Tibial nerve (tissue), 4 donors: ENCODE results near the gene MED20.

ENCODE experiments used
- EP300 ChIP-seq, 2 donors: sonication (generic); formaldehyde crosslinking; IDR thresholded peaks; one replicate each; pipeline ENCODE4 v1.6.1; 2017; ENCODE audit warnings: antibody characterized with exemption in 2 of 2, mild to moderate bottlenecking in 1 of 2
- POLR2A ChIP-seq, 2 donors: fragments of 450-650 bp; IDR thresholded peaks; one replicate each; pipeline ENCODE4 v1.6.1; 2017; ENCODE audit warnings: antibody characterized with exemption in 2 of 2, mild to moderate bottlenecking in 2 of 2, moderate library complexity in 2 of 2
- TF ChIP-seq, protein P1 (sequence below), 5 experiments: fragments of 200-600 bp in 3 of 5; fragments of 450-650 bp in 2 of 5; sonication (generic) in 3 of 5; IDR thresholded peaks; one replicate each; pipeline ENCODE4 v1.5.1; 2016 to 2019; ENCODE audit warnings: antibody characterized with exemption in 5 of 5, mild to moderate bottlenecking in 3 of 5, moderate library complexity in 2 of 5

DNA sequence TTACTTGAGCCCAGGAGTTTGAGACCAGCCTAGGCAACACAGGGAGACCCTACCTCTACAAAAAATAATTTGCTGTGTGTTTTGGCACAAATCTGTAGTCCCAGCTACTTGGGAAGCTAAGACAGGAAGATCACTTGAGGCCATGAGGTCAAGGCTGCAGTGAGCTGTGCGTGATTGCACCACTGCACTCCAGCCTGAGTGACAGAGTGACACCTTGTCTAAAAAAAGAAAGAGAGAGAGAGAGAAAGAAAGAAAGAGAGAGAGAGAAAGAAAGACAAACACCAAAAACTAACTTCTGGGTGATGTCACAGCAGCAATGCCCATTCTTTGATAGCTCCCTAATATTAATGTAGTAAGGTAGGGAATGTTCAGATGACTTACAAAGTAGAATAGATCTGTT, 46.2 kb downstream of the MED20 start:
- TF ChIP-seq, protein P1, sequence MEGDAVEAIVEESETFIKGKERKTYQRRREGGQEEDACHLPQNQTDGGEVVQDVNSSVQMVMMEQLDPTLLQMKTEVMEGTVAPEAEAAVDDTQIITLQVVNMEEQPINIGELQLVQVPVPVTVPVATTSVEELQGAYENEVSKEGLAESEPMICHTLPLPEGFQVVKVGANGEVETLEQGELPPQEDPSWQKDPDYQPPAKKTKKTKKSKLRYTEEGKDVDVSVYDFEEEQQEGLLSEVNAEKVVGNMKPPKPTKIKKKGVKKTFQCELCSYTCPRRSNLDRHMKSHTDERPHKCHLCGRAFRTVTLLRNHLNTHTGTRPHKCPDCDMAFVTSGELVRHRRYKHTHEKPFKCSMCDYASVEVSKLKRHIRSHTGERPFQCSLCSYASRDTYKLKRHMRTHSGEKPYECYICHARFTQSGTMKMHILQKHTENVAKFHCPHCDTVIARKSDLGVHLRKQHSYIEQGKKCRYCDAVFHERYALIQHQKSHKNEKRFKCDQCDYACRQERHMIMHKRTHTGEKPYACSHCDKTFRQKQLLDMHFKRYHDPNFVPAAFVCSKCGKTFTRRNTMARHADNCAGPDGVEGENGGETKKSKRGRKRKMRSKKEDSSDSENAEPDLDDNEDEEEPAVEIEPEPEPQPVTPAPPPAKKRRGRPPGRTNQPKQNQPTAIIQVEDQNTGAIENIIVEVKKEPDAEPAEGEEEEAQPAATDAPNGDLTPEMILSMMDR (IDR thresholded peaks at IDR 0.05): no peak
- TF ChIP-seq POLR2A (IDR thresholded peaks at IDR 0.05) (no peak), EP300 (IDR thresholded peaks at IDR 0.05) (no peak)
